Liver (tissue), 9 donors: Measurements from ENCODE around the gene RNF10. TPM values are rescaled to one million over a fixed set of nuclear protein-coding genes. Genes with fewer than 3 reads are reported as not detected.

Experiments
- DNase-seq: peaks from one replicate; pipeline ENCODE4 v3.0.0-alpha.2; 2017; ENCODE audit warnings: low spot score
- H3K27ac ChIP-seq, 2 donors: one replicate each; pipeline ENCODE4 v1.7.0; 2013; ENCODE audit warnings: inconsistent platforms in 2 of 2, low read length in 2 of 2, control low read depth in 1 of 2, low read depth in 1 of 2, mild to moderate bottlenecking in 1 of 2
- H3K27me3 ChIP-seq, 4 donors: one replicate each; pipeline versions ENCODE4 v1.6.1 to v1.7.0; 2013; ENCODE audit warnings: low read length in 3 of 4, inconsistent platforms in 1 of 4, mild to moderate bottlenecking in 1 of 4, moderate library complexity in 1 of 4; ENCODE audit not compliant: control insufficient read depth in 4 of 4, insufficient read depth in 4 of 4
- H3K36me3 ChIP-seq, 4 donors: one replicate each; pipeline versions ENCODE4 v1.6.1 to v1.7.0; 2013; ENCODE audit warnings: low read length in 3 of 4, mild to moderate bottlenecking in 3 of 4, low read depth in 1 of 4, moderate library complexity in 1 of 4; ENCODE audit not compliant: control insufficient read depth in 4 of 4, insufficient read depth in 3 of 4
- H3K4me1 ChIP-seq, 4 donors: one replicate each; pipeline versions ENCODE4 v1.6.1 to v1.7.0; 2013; ENCODE audit warnings: low read length in 3 of 4, mild to moderate bottlenecking in 3 of 4, moderate library complexity in 1 of 4; ENCODE audit not compliant: control insufficient read depth in 4 of 4, insufficient read depth in 4 of 4
- H3K4me3 ChIP-seq, 3 donors: one replicate each; pipeline versions ENCODE4 v1.6.1 to v1.7.0; 2013; ENCODE audit warnings: low read length in 3 of 3, control low read depth in 1 of 3, low read depth in 1 of 3, mild to moderate bottlenecking in 1 of 3
- H3K9ac ChIP-seq, 2 donors: one replicate each; pipeline ENCODE4 v1.7.0; 2013; ENCODE audit warnings: low read length in 2 of 2, mild to moderate bottlenecking in 2 of 2, moderate library complexity in 2 of 2, control low read depth in 1 of 2, low read depth in 1 of 2
- H3K9me3 ChIP-seq, 4 donors: one replicate each; pipeline versions ENCODE4 v1.6.1 to v1.7.0; 2013; ENCODE audit warnings: low read length in 3 of 4; ENCODE audit not compliant: control insufficient read depth in 4 of 4
- EGR1 ChIP-seq, 2 donors: IDR thresholded peaks; 2 replicates each; pipeline ENCODE4 v1.6.1; 2016 to 2018; ENCODE audit warnings: antibody characterized with exemption in 2 of 2, low read depth in 2 of 2
- FOXA1 ChIP-seq: IDR thresholded peaks from 2 replicates; pipeline ENCODE4 v1.6.1; 2016; ENCODE audit warnings: antibody characterized with exemption
- FOXA2 ChIP-seq: IDR thresholded peaks from 2 replicates; pipeline ENCODE4 v1.6.1; 2016; ENCODE audit warnings: antibody characterized with exemption
- GABPA ChIP-seq, 2 donors: IDR thresholded peaks in 1 of 2; conservative IDR thresholded peaks in 1 of 2; 2 replicates each; pipeline ENCODE4 v1.6.1; 2016; ENCODE audit warnings: antibody characterized with exemption in 2 of 2, mild to moderate bottlenecking in 1 of 2, moderate library complexity in 1 of 2
- HNF4A ChIP-seq, 2 donors: conservative IDR thresholded peaks; 2 replicates each; pipeline ENCODE4 v1.6.1; 2016; ENCODE audit warnings: antibody characterized with exemption in 2 of 2, mild to moderate bottlenecking in 2 of 2
- HNF4G ChIP-seq: IDR thresholded peaks from 2 replicates; pipeline ENCODE4 v1.6.1; 2016; ENCODE audit warnings: antibody characterized with exemption
- JUND ChIP-seq, 2 donors: IDR thresholded peaks; 2 replicates each; pipeline ENCODE4 v1.6.1; 2016; ENCODE audit warnings: antibody characterized with exemption in 2 of 2
- NR2F2 ChIP-seq: IDR thresholded peaks from 2 replicates; pipeline ENCODE4 v1.6.1; 2016; ENCODE audit warnings: antibody characterized with exemption
- RAD21 ChIP-seq, 2 donors: IDR thresholded peaks; 2 replicates each; pipeline ENCODE4 v1.6.1; 2016; ENCODE audit warnings: antibody characterized with exemption in 2 of 2, mild to moderate bottlenecking in 2 of 2
- RXRA ChIP-seq, 2 donors: IDR thresholded peaks; 2 replicates each; pipeline ENCODE4 v1.6.1; 2017 to 2018; ENCODE audit warnings: antibody characterized with exemption in 2 of 2, mild to moderate bottlenecking in 1 of 2
- SP1 ChIP-seq: IDR thresholded peaks from 2 replicates; pipeline ENCODE4 v1.6.1; 2018; ENCODE audit warnings: antibody characterized with exemption, mild to moderate bottlenecking
- TAF1 ChIP-seq: conservative IDR thresholded peaks from 2 replicates; pipeline ENCODE4 v1.6.1; 2016; ENCODE audit warnings: antibody characterized with exemption, mild to moderate bottlenecking
- YY1 ChIP-seq: IDR thresholded peaks from 2 replicates; pipeline ENCODE4 v1.6.1; 2016; ENCODE audit warnings: antibody characterized with exemption, mild to moderate bottlenecking
- whole genome bisulfite sequencing: extraction: QIAGEN DNeasy Blood & Tissue Kit; methylation state at CpG from one replicate; pipeline ENCODE4 v1.1.7; 2013; 5-methylcytosine and 5-hydroxymethylcytosine counted together
- polyA plus RNA-seq, 2 donors: library from polyadenylated mRNA; stranded (reverse) in 1 of 2; unstranded in 1 of 2; fragments of 200-250 nt in 1 of 2; fragments of >200 nt in 1 of 2; fragmentation: Nextera tagmentation in 1 of 2; extraction: Ambion mirVana in 1 of 2; gene quantifications; one replicate each; pipeline versions ENCODE4 v1.2.1 to v1.2.3, GENCODE V29; 2013 to 2015
- total RNA-seq, 2 donors: library from RNA; depleted of rRNA; stranded (reverse); fragments of >200 nt; gene quantifications; one replicate each; pipeline ENCODE4 v1.2.3, GENCODE V29; 2014
- TF ChIP-seq, protein P1 (sequence below): IDR thresholded peaks from 2 replicates; pipeline ENCODE4 v1.6.1; 2016; ENCODE audit warnings: antibody characterized with exemption
- TF ChIP-seq, protein P2 (sequence below): IDR thresholded peaks from 2 replicates; pipeline ENCODE4 v1.6.1; 2016; ENCODE audit warnings: antibody characterized with exemption
- TF ChIP-seq, protein P3 (sequence below): IDR thresholded peaks from 2 replicates; pipeline ENCODE4 v1.6.1; 2016; ENCODE audit warnings: antibody characterized with exemption, mild to moderate bottlenecking
- TF ChIP-seq, protein P4 (sequence below): fragments of 150-350 bp; IDR thresholded peaks from 2 replicates; pipeline ENCODE4 v1.5.1; 2017; ENCODE audit warnings: improper control_type of control experiment, low read depth, low read length; ENCODE audit not compliant: missing input control
- TF ChIP-seq, protein P5 (sequence below): IDR thresholded peaks from 2 replicates; pipeline ENCODE4 v1.6.1; 2016; ENCODE audit warnings: antibody characterized with exemption
- donor health status: healthy.
- donor health status: healthy.
- donor health status: healthy.
- donor health status: healthy.
- donor health status: healthy.

The RNF10 gene
- total and polyA plus RNA-seq, 4 donors = 48.0 to 157 (median 75.6) TPM

DNA sequence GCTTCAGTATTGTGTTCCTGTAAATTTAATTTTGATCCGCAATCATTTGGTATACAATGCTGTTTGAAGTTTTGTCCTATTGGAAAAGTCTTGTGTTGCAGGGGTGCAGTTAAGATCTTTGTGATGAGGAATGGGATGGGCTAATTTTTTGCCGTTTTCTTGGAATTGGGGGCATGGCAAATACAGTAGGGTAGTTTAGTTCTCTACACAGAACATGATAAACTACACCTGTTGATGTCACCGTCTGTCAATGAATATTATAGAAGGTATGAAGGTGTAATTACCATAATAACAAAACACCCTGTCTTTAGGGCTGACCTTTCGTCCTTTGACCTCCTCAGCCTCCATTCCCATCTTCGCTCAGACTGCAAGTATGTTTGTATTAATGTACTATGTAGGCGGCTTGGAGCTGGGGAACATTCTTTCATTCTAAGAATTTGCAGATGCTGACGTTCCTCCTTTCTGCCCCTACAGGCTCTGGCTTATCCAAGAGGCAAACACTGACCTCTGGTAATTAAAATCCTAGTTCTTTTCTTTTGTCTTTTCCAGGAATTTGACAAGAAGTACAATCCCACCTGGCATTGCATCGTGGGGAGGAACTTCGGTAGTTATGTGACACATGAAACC lies 36.5 kb upstream of the RNF10 start:
- TF ChIP-seq, protein P1, sequence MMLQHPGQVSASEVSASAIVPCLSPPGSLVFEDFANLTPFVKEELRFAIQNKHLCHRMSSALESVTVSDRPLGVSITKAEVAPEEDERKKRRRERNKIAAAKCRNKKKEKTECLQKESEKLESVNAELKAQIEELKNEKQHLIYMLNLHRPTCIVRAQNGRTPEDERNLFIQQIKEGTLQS = no peak
- no peak for TF ChIP-seq RAD21 (IDR thresholded peaks at IDR 0.05)
- no peak for TF ChIP-seq YY1
- no peak for TF ChIP-seq NR2F2
- TF ChIP-seq HNF4G = no peak
- no peak for TF ChIP-seq EGR1 (IDR thresholded peaks at IDR 0.05; ENCODE audit: low read depth in 2 of 2)
- TF ChIP-seq, protein P2, sequence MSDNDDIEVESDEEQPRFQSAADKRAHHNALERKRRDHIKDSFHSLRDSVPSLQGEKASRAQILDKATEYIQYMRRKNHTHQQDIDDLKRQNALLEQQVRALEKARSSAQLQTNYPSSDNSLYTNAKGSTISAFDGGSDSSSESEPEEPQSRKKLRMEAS = no peak
- TF ChIP-seq TAF1 = no peak
- no peak for TF ChIP-seq SP1
- TF ChIP-seq, protein P3, sequence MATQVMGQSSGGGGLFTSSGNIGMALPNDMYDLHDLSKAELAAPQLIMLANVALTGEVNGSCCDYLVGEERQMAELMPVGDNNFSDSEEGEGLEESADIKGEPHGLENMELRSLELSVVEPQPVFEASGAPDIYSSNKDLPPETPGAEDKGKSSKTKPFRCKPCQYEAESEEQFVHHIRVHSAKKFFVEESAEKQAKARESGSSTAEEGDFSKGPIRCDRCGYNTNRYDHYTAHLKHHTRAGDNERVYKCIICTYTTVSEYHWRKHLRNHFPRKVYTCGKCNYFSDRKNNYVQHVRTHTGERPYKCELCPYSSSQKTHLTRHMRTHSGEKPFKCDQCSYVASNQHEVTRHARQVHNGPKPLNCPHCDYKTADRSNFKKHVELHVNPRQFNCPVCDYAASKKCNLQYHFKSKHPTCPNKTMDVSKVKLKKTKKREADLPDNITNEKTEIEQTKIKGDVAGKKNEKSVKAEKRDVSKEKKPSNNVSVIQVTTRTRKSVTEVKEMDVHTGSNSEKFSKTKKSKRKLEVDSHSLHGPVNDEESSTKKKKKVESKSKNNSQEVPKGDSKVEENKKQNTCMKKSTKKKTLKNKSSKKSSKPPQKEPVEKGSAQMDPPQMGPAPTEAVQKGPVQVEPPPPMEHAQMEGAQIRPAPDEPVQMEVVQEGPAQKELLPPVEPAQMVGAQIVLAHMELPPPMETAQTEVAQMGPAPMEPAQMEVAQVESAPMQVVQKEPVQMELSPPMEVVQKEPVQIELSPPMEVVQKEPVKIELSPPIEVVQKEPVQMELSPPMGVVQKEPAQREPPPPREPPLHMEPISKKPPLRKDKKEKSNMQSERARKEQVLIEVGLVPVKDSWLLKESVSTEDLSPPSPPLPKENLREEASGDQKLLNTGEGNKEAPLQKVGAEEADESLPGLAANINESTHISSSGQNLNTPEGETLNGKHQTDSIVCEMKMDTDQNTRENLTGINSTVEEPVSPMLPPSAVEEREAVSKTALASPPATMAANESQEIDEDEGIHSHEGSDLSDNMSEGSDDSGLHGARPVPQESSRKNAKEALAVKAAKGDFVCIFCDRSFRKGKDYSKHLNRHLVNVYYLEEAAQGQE = no peak
- TF ChIP-seq HNF4A (conservative IDR thresholded peaks at IDR 0.05) = no peak
- TF ChIP-seq JUND (IDR thresholded peaks at IDR 0.05) = no peak
- TF ChIP-seq RXRA (IDR thresholded peaks at IDR 0.05) = no peak
- TF ChIP-seq, protein P4, sequence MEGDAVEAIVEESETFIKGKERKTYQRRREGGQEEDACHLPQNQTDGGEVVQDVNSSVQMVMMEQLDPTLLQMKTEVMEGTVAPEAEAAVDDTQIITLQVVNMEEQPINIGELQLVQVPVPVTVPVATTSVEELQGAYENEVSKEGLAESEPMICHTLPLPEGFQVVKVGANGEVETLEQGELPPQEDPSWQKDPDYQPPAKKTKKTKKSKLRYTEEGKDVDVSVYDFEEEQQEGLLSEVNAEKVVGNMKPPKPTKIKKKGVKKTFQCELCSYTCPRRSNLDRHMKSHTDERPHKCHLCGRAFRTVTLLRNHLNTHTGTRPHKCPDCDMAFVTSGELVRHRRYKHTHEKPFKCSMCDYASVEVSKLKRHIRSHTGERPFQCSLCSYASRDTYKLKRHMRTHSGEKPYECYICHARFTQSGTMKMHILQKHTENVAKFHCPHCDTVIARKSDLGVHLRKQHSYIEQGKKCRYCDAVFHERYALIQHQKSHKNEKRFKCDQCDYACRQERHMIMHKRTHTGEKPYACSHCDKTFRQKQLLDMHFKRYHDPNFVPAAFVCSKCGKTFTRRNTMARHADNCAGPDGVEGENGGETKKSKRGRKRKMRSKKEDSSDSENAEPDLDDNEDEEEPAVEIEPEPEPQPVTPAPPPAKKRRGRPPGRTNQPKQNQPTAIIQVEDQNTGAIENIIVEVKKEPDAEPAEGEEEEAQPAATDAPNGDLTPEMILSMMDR = no peak
- no peak for TF ChIP-seq GABPA (IDR thresholded peaks at IDR 0.05 in 1 of 2, conservative IDR thresholded peaks at IDR 0.05 in 1 of 2)
- no peak for TF ChIP-seq FOXA2
- TF ChIP-seq, protein P5, sequence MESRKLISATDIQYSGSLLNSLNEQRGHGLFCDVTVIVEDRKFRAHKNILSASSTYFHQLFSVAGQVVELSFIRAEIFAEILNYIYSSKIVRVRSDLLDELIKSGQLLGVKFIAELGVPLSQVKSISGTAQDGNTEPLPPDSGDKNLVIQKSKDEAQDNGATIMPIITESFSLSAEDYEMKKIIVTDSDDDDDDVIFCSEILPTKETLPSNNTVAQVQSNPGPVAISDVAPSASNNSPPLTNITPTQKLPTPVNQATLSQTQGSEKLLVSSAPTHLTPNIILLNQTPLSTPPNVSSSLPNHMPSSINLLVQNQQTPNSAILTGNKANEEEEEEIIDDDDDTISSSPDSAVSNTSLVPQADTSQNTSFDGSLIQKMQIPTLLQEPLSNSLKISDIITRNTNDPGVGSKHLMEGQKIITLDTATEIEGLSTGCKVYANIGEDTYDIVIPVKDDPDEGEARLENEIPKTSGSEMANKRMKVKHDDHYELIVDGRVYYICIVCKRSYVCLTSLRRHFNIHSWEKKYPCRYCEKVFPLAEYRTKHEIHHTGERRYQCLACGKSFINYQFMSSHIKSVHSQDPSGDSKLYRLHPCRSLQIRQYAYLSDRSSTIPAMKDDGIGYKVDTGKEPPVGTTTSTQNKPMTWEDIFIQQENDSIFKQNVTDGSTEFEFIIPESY = no peak
- no peak for TF ChIP-seq FOXA1

More for the DNA sequence above, 36.5 kb upstream of the RNF10 start:
- Histone ChIP-seq H3K4me1 (peaks cover 0 to 19% (median 12%) of the 10 kb centered on the region in 4 donors), H3K4me3 (peak overlapping the region; percentile 82 to 95 (median 85)), H3K9ac (peak overlapping the region in 1 of 2 donors; percentile 11), H3K27ac (peak overlapping the region in 1 of 2 donors; percentile 20), H3K36me3 (peaks cover 5 to 17% (median 8%) of the 10 kb centered on the region in 4 donors), H3K27me3 (no peaks in the 10 kb centered on the region), H3K9me3 (no peaks in the 10 kb centered on the region)
- DNase-seq = no peak
- 53% methylated on average over 9 of the region's 9 CpGs for WGBS
